HEK293T (cell line): ENCODE data around the gene MAST2.
"Not testable (repeated sequence)": the region's sequence is repeated elsewhere in the genome, so short reads cannot be mapped to it uniquely, and the experiment has no call there.

Experiments
- FOXM1 ChIP-seq: fragments of 450-650 bp; IDR thresholded peaks from 2 replicates; pipeline ENCODE4 v1.6.1; 2017; ENCODE audit warnings: mild to moderate bottlenecking, borderline replicate concordance
- SP1 ChIP-seq: fragments of 450-650 bp; IDR thresholded peaks from 2 replicates; pipeline ENCODE4 v1.6.1; 2017

GRCh38 chr1:45857755-45858492 is 54.5 kb downstream of the MAST2 start:
- TF ChIP-seq FOXM1, SP1: not testable (repeated sequence)
